Endometrium (tissue), 2 donors: ENCODE results near the gene PTPRA.
"Not testable (repeated sequence)": the region's sequence is repeated elsewhere in the genome, so short reads cannot be mapped to it uniquely, and the experiment has no call there.

ENCODE experiments used
- FAIRE-seq: peaks from 2 replicates; lab custom pipeline; 2012; peaks lifted over from hg19 to GRCh38; lab: Jason Lieb, UNC
- donor health status: control.
- donor health status: control.

PTPRA gene

GRCh38 chr20:3074812-3075211, 201.5 kb downstream of the PTPRA start:
- FAIRE-seq: no peak

GRCh38 chr20:3075315-3075714, 202.0 kb downstream of the PTPRA start:
- FAIRE-seq: not testable (repeated sequence)

- FAIRE-seq: no peak
Measured at GRCh38 chr20:3077618-3078134, 204.4 kb downstream of the PTPRA start.

- FAIRE-seq: no peak
Measured at GRCh38 chr20:3080939-3081388, 207.7 kb downstream of the PTPRA start.

- FAIRE-seq: no peak
Measured at GRCh38 chr20:3081641-3082040, 208.4 kb downstream of the PTPRA start.

GRCh38 chr20:3082306-3082951, 209.1 kb downstream of the PTPRA start:
- no peak for FAIRE-seq

GRCh38 chr20:3082955-3083952, 210.0 kb downstream of the PTPRA start:
- FAIRE-seq: no peak

- no peak for FAIRE-seq
Measured at GRCh38 chr20:3084283-3084985, 211.2 kb downstream of the PTPRA start, which contains the start of gene AVP. TSS of gene AVP (minus strand) at chr20:3084724. CDS start at chr20:3084674, 50 bp downstream.

- no peak for FAIRE-seq
Measured at GRCh38 chr20:3084986-3085360, 211.7 kb downstream of the PTPRA start.

GRCh38 chr20:3085571-3086072, 212.3 kb downstream of the PTPRA start:
- no peak for FAIRE-seq

GRCh38 chr20:3088031-3088430, 214.8 kb downstream of the PTPRA start:
- FAIRE-seq: no peak
